Measurements from ENCODE around the gene INO80B. TPM values are rescaled to one million over a fixed set of nuclear protein-coding genes. Genes with fewer than 3 reads are reported as not detected.

INO80B gene
- total RNA-seq, 3 donors from 2014 or later = 12.6 to 26.2 (median 24.4) TPM

DNA sequence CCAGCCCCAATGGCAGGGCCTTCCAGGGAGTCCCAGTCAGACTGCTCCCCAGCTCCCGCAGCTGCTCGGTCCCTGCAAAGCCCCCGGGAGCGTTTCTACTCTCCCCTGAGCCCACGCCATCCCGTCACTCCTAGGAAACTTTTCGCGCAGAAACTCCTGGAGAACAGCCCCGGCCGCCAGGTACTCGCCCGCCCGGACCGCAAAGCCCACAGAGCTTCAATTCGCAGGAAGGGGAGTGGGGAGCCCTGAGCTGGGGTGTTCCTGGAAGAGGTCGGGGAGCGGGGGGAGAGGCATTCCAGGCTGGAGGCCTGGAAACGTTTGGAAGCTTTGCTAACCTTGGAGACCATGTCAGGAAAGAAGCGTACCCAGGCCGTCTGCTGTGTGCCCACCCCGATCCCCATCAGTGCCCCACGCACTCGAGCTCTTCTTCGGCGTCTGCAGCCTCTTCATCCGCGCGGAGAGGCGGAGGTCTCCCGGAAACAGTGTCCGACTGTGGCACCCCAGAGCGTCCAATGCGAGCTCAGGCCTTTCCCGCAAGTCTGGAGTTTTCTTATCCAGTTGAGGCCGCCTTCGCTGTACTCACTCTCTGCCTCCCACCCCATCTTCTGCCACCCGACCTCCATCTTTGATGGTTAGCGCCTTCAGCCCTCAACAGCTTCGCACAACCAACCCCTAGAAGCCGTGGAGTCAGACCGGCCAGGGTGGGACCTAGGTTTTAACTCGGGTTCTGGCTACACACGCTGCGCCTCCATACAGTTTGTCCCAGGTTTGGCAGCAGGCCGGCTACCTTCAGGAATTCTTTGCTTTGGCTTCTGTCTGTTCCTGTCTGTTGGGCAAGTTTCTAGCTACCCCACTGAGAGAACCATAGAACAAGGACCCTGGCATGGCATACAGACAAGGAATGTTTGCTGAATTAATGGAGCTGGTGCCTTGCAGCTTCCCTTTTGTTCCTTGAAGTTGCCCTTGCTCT is 48.9 kb downstream of the INO80B start:
- intact Hi-C loops (cut with DNase I; ENCODE audit: low total_unique reads) = no loop called here
- H3K9me3 ChIP-seq = no peaks in the 10 kb centered on the region
- no peak for DNase-seq (ENCODE audit: low spot score in 2 of 2)
- peak overlapping the region; percentile 56 to 72 (median 68) for H3K4me3 ChIP-seq
- H3K4me1 ChIP-seq = peaks cover 3 to 19% of the 10 kb centered on the region in 2 donors
- H3K27ac ChIP-seq = peak overlapping the region; percentile 76 to 89
- H3K27me3 ChIP-seq = peaks cover 0 to 7% of the 10 kb centered on the region in 2 donors
- no peaks in the 10 kb centered on the region for H3K36me3 ChIP-seq
- TF ChIP-seq POLR2A (IDR thresholded peaks at IDR 0.05) (no peak), POLR2AphosphoS5 (IDR thresholded peaks at IDR 0.05) (no peak)
- TF ChIP-seq, protein P1, sequence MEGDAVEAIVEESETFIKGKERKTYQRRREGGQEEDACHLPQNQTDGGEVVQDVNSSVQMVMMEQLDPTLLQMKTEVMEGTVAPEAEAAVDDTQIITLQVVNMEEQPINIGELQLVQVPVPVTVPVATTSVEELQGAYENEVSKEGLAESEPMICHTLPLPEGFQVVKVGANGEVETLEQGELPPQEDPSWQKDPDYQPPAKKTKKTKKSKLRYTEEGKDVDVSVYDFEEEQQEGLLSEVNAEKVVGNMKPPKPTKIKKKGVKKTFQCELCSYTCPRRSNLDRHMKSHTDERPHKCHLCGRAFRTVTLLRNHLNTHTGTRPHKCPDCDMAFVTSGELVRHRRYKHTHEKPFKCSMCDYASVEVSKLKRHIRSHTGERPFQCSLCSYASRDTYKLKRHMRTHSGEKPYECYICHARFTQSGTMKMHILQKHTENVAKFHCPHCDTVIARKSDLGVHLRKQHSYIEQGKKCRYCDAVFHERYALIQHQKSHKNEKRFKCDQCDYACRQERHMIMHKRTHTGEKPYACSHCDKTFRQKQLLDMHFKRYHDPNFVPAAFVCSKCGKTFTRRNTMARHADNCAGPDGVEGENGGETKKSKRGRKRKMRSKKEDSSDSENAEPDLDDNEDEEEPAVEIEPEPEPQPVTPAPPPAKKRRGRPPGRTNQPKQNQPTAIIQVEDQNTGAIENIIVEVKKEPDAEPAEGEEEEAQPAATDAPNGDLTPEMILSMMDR (IDR thresholded peaks at IDR 0.05) = no peak

DNA sequence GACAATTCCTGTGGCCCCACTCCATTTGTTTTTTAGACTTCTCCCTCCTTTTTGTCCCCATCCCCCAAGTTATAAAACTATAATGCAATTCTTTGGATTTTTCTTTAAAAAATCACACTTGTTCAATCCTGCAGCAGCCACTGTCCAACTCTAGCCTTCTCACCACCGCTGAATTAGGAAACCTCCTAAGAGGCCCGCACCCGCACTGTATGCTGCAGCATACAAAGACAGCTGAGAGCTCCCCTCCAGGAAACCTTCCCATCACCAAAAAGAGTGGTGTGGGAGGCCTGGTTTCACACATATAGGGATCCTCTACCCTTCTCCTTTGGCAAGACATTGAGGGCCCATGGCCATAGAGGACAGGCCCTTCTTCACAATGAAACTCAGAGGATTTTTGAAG is 49.7 kb downstream of the INO80B start:
- Histone ChIP-seq H3K9me3 (no peaks in the 10 kb centered on the region), H3K36me3 (no peaks in the 10 kb centered on the region), H3K4me1 (peaks cover 0 to 19% of the 10 kb centered on the region in 2 donors), H3K27me3 (peaks cover 0 to 4% of the 10 kb centered on the region in 2 donors), H3K27ac (peak overlapping the region in 1 of 2 donors; percentile 89), H3K4me3 (peak overlapping the region in 2 of 3 donors; percentile 68 to 72)
- no peak for DNase-seq (ENCODE audit: low spot score in 2 of 2)
- TF ChIP-seq POLR2A (IDR thresholded peaks at IDR 0.05) (no peak), POLR2AphosphoS5 (IDR thresholded peaks at IDR 0.05) (no peak)
- TF ChIP-seq, protein P1 (IDR thresholded peaks at IDR 0.05) = no peak
- intact Hi-C loops (cut with DNase I; ENCODE audit: low total_unique reads) = no loop called here

DNA sequence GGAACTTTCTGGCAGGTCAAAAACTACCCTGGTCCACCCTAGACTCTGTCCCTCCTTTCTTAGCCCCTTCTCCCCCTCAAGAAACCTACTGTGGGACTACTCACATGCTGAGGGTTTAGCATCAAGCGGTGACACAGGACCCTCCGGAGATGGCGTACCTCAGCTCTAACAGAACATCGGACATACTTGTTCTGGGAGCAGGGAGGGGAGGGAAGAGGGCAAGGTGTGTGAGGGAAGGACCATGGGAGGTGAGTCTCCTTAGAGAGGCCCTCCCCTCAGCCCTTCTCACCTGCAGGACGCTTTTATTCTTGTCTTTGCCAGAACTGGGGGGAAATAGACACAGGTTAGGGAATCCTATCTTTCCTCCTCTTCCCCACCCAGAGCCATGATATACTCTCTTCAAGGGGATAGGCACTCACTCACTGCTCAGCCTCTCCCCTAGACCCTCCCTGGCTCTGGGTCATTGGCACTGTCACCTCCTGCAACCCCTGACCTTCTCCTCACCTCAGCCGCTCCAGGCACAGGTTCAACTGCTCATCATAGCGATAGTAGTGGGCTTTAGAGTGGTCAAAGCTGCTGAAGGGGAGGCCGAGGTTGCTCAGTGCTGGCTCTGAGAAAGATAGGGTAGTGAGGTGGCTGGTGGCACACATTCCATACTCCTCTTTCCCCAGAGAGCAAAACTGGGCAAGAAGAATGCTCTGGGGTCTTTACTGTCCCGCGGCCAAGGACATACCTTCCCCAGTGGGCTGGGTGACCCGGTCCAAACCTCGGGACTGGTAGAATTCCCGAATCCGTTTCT is 50.8 kb downstream of the INO80B start:
- intact Hi-C loops (cut with DNase I; ENCODE audit: low total_unique reads) = no loop called here
- H3K4me1 ChIP-seq = peaks cover 0 to 19% of the 10 kb centered on the region in 2 donors
- H3K27me3 ChIP-seq = no peaks in the 10 kb centered on the region
- peak overlapping the region in 2 of 3 donors; percentile 16 to 87 for H3K4me3 ChIP-seq
- TF ChIP-seq POLR2A (IDR thresholded peaks at IDR 0.05) (no peak), POLR2AphosphoS5 (IDR thresholded peaks at IDR 0.05) (no peak)
- TF ChIP-seq, protein P1 (IDR thresholded peaks at IDR 0.05) = no peak
- H3K9me3 ChIP-seq = no peaks in the 10 kb centered on the region
- peak overlapping the region in 1 of 2 donors; percentile 42 for H3K27ac ChIP-seq
- no peaks in the 10 kb centered on the region for H3K36me3 ChIP-seq
- DNase-seq (ENCODE audit: low spot score in 2 of 2) = no peak

DNA sequence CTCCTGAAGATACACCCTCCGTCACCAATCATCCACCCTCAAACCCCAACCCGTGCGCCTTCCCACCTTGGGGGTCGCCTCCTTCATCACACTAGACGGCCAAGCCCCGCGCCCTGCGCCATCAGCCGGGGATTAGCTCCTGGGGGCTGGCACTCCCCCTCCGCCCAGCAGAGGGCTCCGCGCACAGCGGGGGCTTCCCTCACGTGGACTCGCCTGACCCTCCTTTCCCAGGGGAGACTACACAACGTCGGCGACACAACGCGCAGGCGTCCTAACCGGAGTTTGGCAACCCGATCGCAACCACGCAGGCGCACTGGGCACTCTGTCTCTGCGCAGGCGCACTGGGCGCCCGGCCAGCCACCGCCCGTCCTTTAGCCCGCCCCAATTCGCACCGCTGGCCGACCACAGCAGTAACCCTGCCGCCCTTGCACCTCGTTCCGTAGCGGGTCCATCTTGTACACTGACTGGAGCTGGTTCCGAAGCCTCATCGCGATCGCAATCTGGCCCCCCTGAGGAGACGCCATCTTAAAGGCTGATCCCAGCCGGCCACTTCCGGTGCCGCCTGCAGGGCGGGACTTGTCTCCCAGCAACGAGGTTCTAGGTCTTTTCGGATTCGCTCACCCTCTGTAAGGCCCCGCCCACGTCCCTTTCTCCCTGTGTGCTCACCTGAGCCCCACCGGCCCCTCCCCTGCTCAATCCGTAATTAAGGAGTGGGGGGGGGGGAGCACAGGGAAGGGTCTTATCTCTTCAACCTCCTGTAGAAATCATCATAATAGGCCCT is 52.4 kb downstream of the INO80B start, which contains the start of gene PCGF1:
TSS of gene PCGF1 (minus strand) at position 551 of the 781 bp plus-strand sequence. CDS start at position 524, 27 bp downstream.
- peak; percentile 98 to 99 for DNase-seq (ENCODE audit: low spot score in 2 of 2)
- intact Hi-C loops (cut with DNase I; ENCODE audit: low total_unique reads) = no loop called here
- Histone ChIP-seq H3K4me1 (peaks cover 0 to 19% of the 10 kb centered on the region in 2 donors), H3K4me3 (peak within 1 kb of the TSS; percentile 63 to 87 (median 82)), H3K9me3 (no peaks in the 10 kb centered on the region), H3K36me3 (no peaks in the 10 kb centered on the region), H3K27me3 (peaks cover 0 to 5% of the 10 kb centered on the region in 2 donors), H3K27ac (peak within 1 kb of the TSS; percentile 99)
- TF ChIP-seq POLR2AphosphoS5 (IDR thresholded peaks at IDR 0.05) = peak; percentile 89 to 95 (median 94)
- TF ChIP-seq POLR2A (IDR thresholded peaks at IDR 0.05) = peak; percentile 13
- TF ChIP-seq, protein P1 (IDR thresholded peaks at IDR 0.05) = peak in 1 of 3 donors; percentile 17

Other genes with a start within 250 kb of the INO80B start
- 1 to 10 TPM; 2.1 to 9.2 (median 6.2) TPM for gene SLC4A5, start 111.7 kb upstream of the INO80B start, total RNA-seq
- 100 to 1,000 TPM in 2 of 3 donors, 10 to 100 TPM in 1; 92.2 to 125 (median 103) TPM for gene DCTN1, start 74.8 kb upstream of the INO80B start, total RNA-seq
- gene C2orf81, start 33.5 kb upstream of the INO80B start, total RNA-seq = 1 to 10 TPM in 2 of 3 donors, under 1 TPM in 1; 0.64 to 1.6 (median 1.3) TPM
- gene WDR54, start 33.4 kb upstream of the INO80B start, total RNA-seq = 10 to 100 TPM in 1 of 3 donors, 1 to 10 TPM in 2; 6.7 to 13.1 (median 9.4) TPM
- gene RTKN, start 13.2 kb upstream of the INO80B start, total RNA-seq = 10 to 100 TPM in 2 of 3 donors, 1 to 10 TPM in 1; 9.3 to 49.9 (median 36.7) TPM
- gene WBP1, start 3.4 kb downstream of the INO80B start, total RNA-seq = 10 to 100 TPM; 58.0 to 70.0 (median 61.9) TPM
- 10 to 100 TPM; 24.0 to 47.3 (median 44.6) TPM for gene MOGS, start 10.3 kb downstream of the INO80B start, total RNA-seq
- gene MRPL53, start 17.6 kb downstream of the INO80B start, total RNA-seq = 10 to 100 TPM; 17.9 to 49.0 (median 48.2) TPM
- gene CCDC142, start 27.9 kb downstream of the INO80B start, total RNA-seq = 10 to 100 TPM; 10.6 to 38.0 (median 27.1) TPM
- 10 to 100 TPM; 21.6 to 32.0 (median 27.8) TPM for gene TTC31, start 28.0 kb downstream of the INO80B start, total RNA-seq
- gene LBX2, start 44.5 kb downstream of the INO80B start, total RNA-seq = 1 to 10 TPM in 2 of 3 donors, under 1 TPM in 1; 0.29 to 4.6 (median 1.3) TPM
- gene PCGF1, start 52.6 kb downstream of the INO80B start, total RNA-seq = 10 to 100 TPM; 18.3 to 20.3 (median 19.8) TPM
- gene TLX2, start 59.4 kb downstream of the INO80B start, total RNA-seq = not detected
- gene DQX1, start 71.1 kb downstream of the INO80B start, total RNA-seq = under 1 TPM in 1 of 3 donors, not detected in 2; 0.66 TPM
- 100 to 1,000 TPM; 108 to 130 (median 128) TPM for gene AUP1, start 74.6 kb downstream of the INO80B start, total RNA-seq
- gene HTRA2, start 74.8 kb downstream of the INO80B start, total RNA-seq = 10 to 100 TPM; 32.1 to 34.5 (median 32.5) TPM
- gene LOXL3, start 98.9 kb downstream of the INO80B start, total RNA-seq = 1 to 10 TPM; 3.7 to 7.8 (median 6.6) TPM
- gene DOK1, start 99.6 kb downstream of the INO80B start, total RNA-seq = 10 to 100 TPM; 11.0 to 33.3 (median 13.1) TPM
- gene M1AP, start 193.2 kb downstream of the INO80B start, total RNA-seq = 1 to 10 TPM in 1 of 3 donors, under 1 TPM in 2; 0.29 to 3.4 (median 0.66) TPM
- gene SEMA4F, start 199.2 kb downstream of the INO80B start, total RNA-seq = 1 to 10 TPM; 4.6 to 8.8 (median 8.5) TPM